HL-60 (cell line): Measurements from ENCODE around the gene TRDN.

Source experiments
- GABPA ChIP-seq: IDR thresholded peaks from 2 replicates; pipeline ENCODE4 v1.6.1; 2012; ENCODE audit warnings: low read depth
- POLR2AphosphoS5 ChIP-seq: IDR thresholded peaks from 2 replicates; pipeline ENCODE4 v1.6.1; 2012; ENCODE audit warnings: low read depth
- TF ChIP-seq, protein P1 (sequence below): IDR thresholded peaks from one replicate; pipeline ENCODE4 v1.5.1; 2011; ENCODE audit warnings: low read length, control low read depth, inconsistent platforms; ENCODE audit not compliant: insufficient read depth
- TF ChIP-seq, protein P2 (sequence below): IDR thresholded peaks from 2 replicates; pipeline ENCODE4 v1.6.1; 2012; ENCODE audit warnings: low read depth; ENCODE audit not compliant: insufficient replicate concordance

DNA sequence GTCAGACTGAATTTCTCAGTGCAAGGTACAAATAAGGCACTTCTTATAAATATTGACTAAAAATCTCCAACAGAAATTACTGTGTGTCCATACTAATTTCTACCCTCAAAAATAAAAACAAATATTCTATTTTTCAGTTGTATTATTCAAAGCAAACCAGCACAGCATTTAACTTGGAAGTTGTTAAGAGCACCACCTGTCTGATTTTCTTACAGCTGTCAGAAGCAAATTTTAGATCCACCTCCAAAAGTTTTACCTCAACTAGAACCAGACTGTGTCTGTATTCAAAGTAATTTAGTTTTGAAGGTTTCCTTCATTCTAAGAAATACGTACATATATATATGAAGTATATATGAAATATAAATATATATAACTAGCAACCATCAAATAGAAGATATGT is 1.2 kb downstream of the TRDN start:
- TF ChIP-seq, protein P1, sequence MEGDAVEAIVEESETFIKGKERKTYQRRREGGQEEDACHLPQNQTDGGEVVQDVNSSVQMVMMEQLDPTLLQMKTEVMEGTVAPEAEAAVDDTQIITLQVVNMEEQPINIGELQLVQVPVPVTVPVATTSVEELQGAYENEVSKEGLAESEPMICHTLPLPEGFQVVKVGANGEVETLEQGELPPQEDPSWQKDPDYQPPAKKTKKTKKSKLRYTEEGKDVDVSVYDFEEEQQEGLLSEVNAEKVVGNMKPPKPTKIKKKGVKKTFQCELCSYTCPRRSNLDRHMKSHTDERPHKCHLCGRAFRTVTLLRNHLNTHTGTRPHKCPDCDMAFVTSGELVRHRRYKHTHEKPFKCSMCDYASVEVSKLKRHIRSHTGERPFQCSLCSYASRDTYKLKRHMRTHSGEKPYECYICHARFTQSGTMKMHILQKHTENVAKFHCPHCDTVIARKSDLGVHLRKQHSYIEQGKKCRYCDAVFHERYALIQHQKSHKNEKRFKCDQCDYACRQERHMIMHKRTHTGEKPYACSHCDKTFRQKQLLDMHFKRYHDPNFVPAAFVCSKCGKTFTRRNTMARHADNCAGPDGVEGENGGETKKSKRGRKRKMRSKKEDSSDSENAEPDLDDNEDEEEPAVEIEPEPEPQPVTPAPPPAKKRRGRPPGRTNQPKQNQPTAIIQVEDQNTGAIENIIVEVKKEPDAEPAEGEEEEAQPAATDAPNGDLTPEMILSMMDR = no peak
- no peak for TF ChIP-seq POLR2AphosphoS5
- no peak for TF ChIP-seq GABPA
- TF ChIP-seq, protein P2, sequence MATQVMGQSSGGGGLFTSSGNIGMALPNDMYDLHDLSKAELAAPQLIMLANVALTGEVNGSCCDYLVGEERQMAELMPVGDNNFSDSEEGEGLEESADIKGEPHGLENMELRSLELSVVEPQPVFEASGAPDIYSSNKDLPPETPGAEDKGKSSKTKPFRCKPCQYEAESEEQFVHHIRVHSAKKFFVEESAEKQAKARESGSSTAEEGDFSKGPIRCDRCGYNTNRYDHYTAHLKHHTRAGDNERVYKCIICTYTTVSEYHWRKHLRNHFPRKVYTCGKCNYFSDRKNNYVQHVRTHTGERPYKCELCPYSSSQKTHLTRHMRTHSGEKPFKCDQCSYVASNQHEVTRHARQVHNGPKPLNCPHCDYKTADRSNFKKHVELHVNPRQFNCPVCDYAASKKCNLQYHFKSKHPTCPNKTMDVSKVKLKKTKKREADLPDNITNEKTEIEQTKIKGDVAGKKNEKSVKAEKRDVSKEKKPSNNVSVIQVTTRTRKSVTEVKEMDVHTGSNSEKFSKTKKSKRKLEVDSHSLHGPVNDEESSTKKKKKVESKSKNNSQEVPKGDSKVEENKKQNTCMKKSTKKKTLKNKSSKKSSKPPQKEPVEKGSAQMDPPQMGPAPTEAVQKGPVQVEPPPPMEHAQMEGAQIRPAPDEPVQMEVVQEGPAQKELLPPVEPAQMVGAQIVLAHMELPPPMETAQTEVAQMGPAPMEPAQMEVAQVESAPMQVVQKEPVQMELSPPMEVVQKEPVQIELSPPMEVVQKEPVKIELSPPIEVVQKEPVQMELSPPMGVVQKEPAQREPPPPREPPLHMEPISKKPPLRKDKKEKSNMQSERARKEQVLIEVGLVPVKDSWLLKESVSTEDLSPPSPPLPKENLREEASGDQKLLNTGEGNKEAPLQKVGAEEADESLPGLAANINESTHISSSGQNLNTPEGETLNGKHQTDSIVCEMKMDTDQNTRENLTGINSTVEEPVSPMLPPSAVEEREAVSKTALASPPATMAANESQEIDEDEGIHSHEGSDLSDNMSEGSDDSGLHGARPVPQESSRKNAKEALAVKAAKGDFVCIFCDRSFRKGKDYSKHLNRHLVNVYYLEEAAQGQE = no peak
